Osteoblast (primary cell): ENCODE measurements around the gene NEB. TPM values are rescaled to one million over a fixed set of nuclear protein-coding genes. Genes with fewer than 3 reads are reported as not detected.
"Not testable (repeated sequence)": the region's sequence is repeated elsewhere in the genome, so short reads cannot be mapped to it uniquely, and the experiment has no call there.

Source experiments
- DNase-seq: peaks from one replicate; pipeline ENCODE4 v3.0.0; 2011; ENCODE audit warnings: low spot score, mixed read lengths; ENCODE audit not compliant: insufficient read length; ENCODE audit errors: missing footprints
- H2AFZ ChIP-seq: 2 replicates; pipeline ENCODE4 v1.6.0; 2011; ENCODE audit warnings: mild to moderate bottlenecking, low read length
- H3K27ac ChIP-seq: 2 replicates; pipeline ENCODE4 v1.5.1; 2011; ENCODE audit warnings: mild to moderate bottlenecking, low read depth, low read length, moderate library complexity
- H3K27me3 ChIP-seq: 2 replicates; pipeline ENCODE4 v1.6.0; 2012; ENCODE audit warnings: mild to moderate bottlenecking, control low read depth, inconsistent platforms, low read length, moderate library complexity; ENCODE audit not compliant: insufficient read depth
- H3K36me3 ChIP-seq: 2 replicates; pipeline ENCODE4 v1.5.1; 2011; ENCODE audit warnings: mild to moderate bottlenecking, low read length, control low read depth, moderate library complexity; ENCODE audit not compliant: insufficient read depth
- H3K4me1 ChIP-seq: 2 replicates; pipeline ENCODE4 v1.5.1; 2011; ENCODE audit warnings: mild to moderate bottlenecking, low read length, control low read depth, moderate library complexity; ENCODE audit not compliant: insufficient read depth
- H3K4me2 ChIP-seq: 2 replicates; pipeline ENCODE4 v1.6.0; 2011; ENCODE audit warnings: mild to moderate bottlenecking, low read length; ENCODE audit not compliant: insufficient read depth
- H3K4me3 ChIP-seq: fragments of 200-600 bp; sonication (generic); 3 replicates; pipeline ENCODE4 v1.5.1; 2012; ENCODE audit warnings: mild to moderate bottlenecking, low read length, inconsistent platforms; ENCODE audit not compliant: insufficient read depth
- H3K79me2 ChIP-seq: 2 replicates; pipeline ENCODE4 v1.6.0; 2012; ENCODE audit warnings: mild to moderate bottlenecking, low read length, control low read depth, inconsistent platforms; ENCODE audit not compliant: insufficient read depth
- H3K9me3 ChIP-seq: 2 replicates; pipeline ENCODE4 v1.5.1; 2011; ENCODE audit warnings: low read depth, low read length, control low read depth
- H4K20me1 ChIP-seq: 2 replicates; pipeline ENCODE4 v1.6.0; 2012; ENCODE audit warnings: mild to moderate bottlenecking, low read length, control low read depth; ENCODE audit not compliant: insufficient read depth
- total RNA-seq: library from RNA; depleted of rRNA; stranded (reverse); fragments of >200 nt; gene quantifications from 2 replicates; pipeline ENCODE4 v1.2.3, GENCODE V29; 2012
- TF ChIP-seq, protein P1 (sequence below): IDR thresholded peaks from 2 replicates; pipeline ENCODE4 v1.5.1; 2011; ENCODE audit warnings: mild to moderate bottlenecking, low read depth, low read length, moderate library complexity; ENCODE audit errors: extremely low read depth

Gene NEB
- total RNA-seq, 1 donor: 0.36 TPM

DNA sequence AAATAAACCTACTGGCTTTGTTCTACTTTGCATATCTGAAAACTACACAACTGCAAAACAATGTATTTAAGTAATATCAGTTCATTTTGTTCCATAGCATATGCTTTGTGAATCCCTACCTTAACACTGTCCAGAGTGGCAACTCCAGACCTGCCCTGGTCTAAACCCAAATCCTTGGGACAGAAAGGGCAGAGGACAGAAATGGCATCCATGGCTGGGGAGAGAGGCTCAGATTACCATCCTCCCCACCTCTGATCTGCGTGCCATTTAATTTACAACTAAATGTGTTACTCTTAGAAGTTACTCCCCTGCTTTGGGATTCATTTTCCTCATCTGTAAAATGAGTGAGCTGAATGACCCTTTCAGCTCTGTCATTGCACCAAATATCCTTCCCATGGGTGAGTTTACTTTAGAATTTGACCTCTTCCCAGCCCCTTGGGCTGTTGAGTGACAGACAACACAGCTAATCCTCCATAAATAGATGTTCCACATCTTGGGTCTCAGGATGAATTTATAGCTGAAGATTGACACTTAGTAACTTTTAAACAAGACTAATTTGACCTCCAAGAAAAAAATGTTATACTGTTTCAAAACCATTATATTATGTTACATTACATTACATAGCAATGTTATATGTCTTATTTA is 20.1 kb upstream of the NEB start:
- H3K4me2 ChIP-seq: no peak overlapping the region
- H3K36me3 ChIP-seq: no peaks in the 10 kb centered on the region
- no peak overlapping the region for H3K27ac ChIP-seq
- no peak for DNase-seq
- no peaks in the 10 kb centered on the region for H3K27me3 ChIP-seq
- H2AFZ ChIP-seq: no peak overlapping the region
- no peaks in the 10 kb centered on the region for H3K79me2 ChIP-seq
- no peaks in the 10 kb centered on the region for H3K9me3 ChIP-seq
- H4K20me1 ChIP-seq: no peaks in the 10 kb centered on the region
- no peak overlapping the region for H3K4me3 ChIP-seq
- H3K4me1 ChIP-seq: no peaks in the 10 kb centered on the region
- TF ChIP-seq, protein P1, sequence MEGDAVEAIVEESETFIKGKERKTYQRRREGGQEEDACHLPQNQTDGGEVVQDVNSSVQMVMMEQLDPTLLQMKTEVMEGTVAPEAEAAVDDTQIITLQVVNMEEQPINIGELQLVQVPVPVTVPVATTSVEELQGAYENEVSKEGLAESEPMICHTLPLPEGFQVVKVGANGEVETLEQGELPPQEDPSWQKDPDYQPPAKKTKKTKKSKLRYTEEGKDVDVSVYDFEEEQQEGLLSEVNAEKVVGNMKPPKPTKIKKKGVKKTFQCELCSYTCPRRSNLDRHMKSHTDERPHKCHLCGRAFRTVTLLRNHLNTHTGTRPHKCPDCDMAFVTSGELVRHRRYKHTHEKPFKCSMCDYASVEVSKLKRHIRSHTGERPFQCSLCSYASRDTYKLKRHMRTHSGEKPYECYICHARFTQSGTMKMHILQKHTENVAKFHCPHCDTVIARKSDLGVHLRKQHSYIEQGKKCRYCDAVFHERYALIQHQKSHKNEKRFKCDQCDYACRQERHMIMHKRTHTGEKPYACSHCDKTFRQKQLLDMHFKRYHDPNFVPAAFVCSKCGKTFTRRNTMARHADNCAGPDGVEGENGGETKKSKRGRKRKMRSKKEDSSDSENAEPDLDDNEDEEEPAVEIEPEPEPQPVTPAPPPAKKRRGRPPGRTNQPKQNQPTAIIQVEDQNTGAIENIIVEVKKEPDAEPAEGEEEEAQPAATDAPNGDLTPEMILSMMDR: no peak

- H3K4me3 ChIP-seq: no peak overlapping the region
- H3K27me3 ChIP-seq: no peaks in the 10 kb centered on the region
- no peak overlapping the region for H3K4me2 ChIP-seq
- H3K36me3 ChIP-seq: no peaks in the 10 kb centered on the region
- no peak overlapping the region for H2AFZ ChIP-seq
- H3K79me2 ChIP-seq: no peaks in the 10 kb centered on the region
- H3K9me3 ChIP-seq: no peaks in the 10 kb centered on the region
- H3K27ac ChIP-seq: no peak overlapping the region
- DNase-seq: peak; percentile 53
- TF ChIP-seq, protein P1: no peak
- H4K20me1 ChIP-seq: no peaks in the 10 kb centered on the region
- no peaks in the 10 kb centered on the region for H3K4me1 ChIP-seq
Observed at GRCh38 chr2:151753540-151753939, 19.3 kb upstream of the NEB start.

- not testable (repeated sequence) for H3K4me3 ChIP-seq, H3K79me2 ChIP-seq, H4K20me1 ChIP-seq, H3K27ac ChIP-seq, H3K9me3 ChIP-seq, H2AFZ ChIP-seq, DNase-seq, H3K36me3 ChIP-seq, H3K27me3 ChIP-seq, H3K4me1 ChIP-seq, H3K4me2 ChIP-seq
Observed at GRCh38 chr2:151745261-151745660, 11.0 kb upstream of the NEB start.

DNA sequence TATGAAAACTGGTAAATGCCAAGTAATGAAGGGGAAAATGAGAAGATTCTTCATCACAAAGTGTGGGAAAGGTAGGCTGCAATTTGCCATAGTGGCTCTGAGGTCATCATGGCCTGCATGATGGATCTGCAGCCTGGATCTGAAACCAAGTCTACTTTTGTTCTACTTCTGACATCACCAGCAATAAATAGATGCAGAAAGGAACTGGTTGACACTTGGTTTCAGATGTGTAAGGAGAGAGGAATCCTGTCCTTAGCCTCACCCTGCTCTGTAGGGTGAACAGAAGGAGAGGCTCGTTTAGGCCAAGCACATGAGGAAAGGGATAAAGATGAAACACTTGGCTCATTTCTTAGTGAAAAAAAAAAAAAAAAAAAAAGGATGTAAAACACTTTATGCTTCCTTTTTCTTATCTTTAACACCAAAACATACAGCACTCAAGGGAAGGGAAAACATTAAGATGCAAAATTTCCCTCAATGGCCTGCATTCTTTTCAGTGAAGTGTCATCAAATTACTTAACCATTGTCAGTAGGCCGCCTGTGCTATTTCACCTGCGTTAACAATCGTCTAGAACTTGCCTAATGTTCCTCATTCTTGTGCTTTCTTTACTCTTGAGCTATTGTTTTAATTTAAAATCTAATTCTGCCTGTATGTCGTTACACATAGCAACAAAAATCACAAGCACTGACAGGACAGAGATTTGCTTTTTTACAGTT is 3.9 kb downstream of the NEB start:
- H4K20me1 ChIP-seq: no peaks in the 10 kb centered on the region
- DNase-seq: no peak
- no peak overlapping the region for H3K4me3 ChIP-seq
- no peaks in the 10 kb centered on the region for H3K36me3 ChIP-seq
- H3K27ac ChIP-seq: no peak overlapping the region
- H3K27me3 ChIP-seq: peaks cover 4% of the 10 kb centered on the region
- no peaks in the 10 kb centered on the region for H3K9me3 ChIP-seq
- no peaks in the 10 kb centered on the region for H3K79me2 ChIP-seq
- TF ChIP-seq, protein P1: no peak
- no peak overlapping the region for H2AFZ ChIP-seq
- H3K4me2 ChIP-seq: no peak overlapping the region
- no peaks in the 10 kb centered on the region for H3K4me1 ChIP-seq
